Left cardiac atrium (tissue), 4 donors: ENCODE measurements around the gene MDGA2. TPM values are rescaled to one million over a fixed set of nuclear protein-coding genes. Genes with fewer than 3 reads are reported as not detected.
"Not testable (repeated sequence)": the region's sequence is repeated elsewhere in the genome, so short reads cannot be mapped to it uniquely, and the experiment has no call there.

ENCODE experiments used
- ATAC-seq, 2 donors: fragments of 200-7000 bp; cut with Tn5 transposase; one replicate each; pipeline ENCODE4 v1.9.1; 2020; ENCODE audit warnings: mild to moderate bottlenecking in 2 of 2, moderate library complexity in 2 of 2
- DNase-seq: peaks from one replicate; pipeline ENCODE4 v3.0.0-alpha.2; 2020
- intact Hi-C, 2 donors: fragments of 100-400 bp; cut with DNase I; formaldehyde crosslinking; loops; one replicate each; pipeline versions ENCODE4 v1.14.1 to v1.15.1; 2022 to 2023
- total RNA-seq, 2 donors: library from RNA; stranded (reverse); fragmentation: NEBNext Ultra II Directional; extraction: Animal tissue kit (Norgen Biotek cat#: 25700); gene quantifications; one replicate each; pipeline ENCODE4 v1.2.1, GENCODE V29; 2021
- donor health status: DM: no; HTN: yes; CAD: no.
- donor health status: DM: no; HTN: yes; CAD: no; lungs with severe emphysema.
- donor health status: DM: yes; HTN: yes; CAD: no.
- donor health status: Dilated cardiomyopathy.

MDGA2 gene
- total RNA-seq, 2 donors from 2014 or later: 0.09 TPM; not detected in 1

DNA sequence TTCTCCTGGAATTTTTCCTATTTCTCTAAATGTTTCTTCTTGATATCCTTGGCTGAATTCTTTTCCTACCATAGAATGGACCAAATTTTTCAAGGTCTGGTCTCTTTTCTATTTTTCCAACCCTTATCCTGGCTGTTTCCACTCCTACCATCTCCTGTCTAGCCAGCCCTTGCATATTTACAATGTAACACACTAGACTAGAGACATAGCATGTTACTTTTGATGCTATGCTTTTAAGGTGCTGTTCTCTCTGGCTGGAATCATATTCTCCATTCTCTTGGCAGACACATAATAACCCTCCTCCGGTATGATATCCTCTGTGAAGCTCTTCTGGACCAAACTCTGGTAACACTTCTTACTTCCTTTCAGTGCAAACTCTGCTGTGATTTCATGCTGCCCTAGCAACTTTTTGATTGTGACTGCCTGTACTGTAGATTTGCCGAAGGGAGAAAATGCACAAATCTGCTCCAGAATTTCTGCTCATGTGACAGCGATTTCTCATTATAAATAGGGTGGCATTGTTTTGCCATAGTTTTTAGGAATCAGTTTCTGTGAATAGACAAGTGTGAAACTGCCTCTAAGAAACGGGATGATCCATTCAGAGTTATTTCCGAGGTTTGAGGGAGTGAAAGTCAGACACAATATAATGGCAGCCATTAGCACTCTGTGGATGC, 284.4 kb downstream of the MDGA2 start:
- DNase-seq (no peak), ATAC-seq (no peak)
- intact Hi-C loops: no loop called here

DNA sequence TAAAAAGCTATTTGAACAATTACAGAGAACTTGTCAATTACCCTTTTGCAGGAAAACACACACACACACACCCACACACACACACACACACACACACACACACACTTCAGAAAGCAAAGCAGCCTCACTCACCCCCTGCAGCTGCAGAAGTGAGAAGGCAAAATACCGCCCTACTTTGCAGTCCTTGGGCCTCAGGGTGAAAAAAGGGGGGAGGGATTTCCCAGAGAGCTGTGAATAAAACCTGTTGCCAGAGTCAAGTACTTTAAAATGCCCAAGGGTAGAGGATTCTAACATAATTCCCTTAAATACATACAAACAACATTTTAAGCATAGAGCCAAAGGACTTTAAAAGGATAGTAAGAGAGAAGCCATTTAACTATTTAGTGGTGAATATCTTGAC, 285.9 kb downstream of the MDGA2 start:
- intact Hi-C loops: no loop called here
- no peak for ATAC-seq

DNA sequence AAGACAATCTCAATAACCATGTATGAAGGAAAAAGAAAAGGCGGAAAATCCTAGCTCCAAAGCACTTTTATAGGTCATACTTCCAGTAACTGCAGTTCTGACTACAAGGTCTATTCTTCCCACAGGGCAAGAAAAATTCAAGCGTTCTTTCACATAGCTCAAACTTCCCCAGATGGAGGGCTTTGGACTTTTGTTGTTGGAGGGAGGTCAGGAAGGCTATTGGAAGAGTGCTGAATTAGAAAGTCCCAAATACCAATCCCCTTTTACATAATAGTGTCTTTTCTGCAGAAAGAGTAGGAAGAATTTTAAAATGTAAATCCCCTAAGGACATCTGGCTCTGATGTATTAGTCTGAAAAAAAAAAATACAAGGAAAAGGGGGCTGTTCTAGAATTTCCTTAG, 309.4 kb downstream of the MDGA2 start:
- intact Hi-C loops: no loop called here
- ATAC-seq: no peak
- DNase-seq: no peak

More for the DNA sequence above, 285.9 kb downstream of the MDGA2 start:
- DNase-seq: no peak

DNA sequence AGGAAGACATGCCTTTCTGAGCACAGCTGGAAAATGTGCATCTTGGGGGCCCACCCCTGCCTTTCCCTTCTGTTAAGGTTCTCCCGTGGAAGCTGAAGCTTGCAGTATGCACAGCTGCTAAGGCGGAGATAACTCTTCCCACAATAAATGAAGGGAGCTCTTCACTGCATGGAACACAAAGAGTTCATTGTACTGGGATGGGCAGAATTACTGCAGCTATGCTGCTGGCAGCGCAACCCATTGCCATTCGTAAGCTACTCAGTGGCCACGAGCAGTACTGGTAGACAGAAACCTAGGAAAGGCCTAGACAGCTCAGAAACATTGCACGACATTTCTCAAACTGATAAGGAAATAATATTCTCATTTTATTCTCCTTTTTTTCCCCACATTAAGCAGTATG, 310.2 kb downstream of the MDGA2 start:
- intact Hi-C loops: no loop called here
- DNase-seq (no peak), ATAC-seq (no peak)

DNA sequence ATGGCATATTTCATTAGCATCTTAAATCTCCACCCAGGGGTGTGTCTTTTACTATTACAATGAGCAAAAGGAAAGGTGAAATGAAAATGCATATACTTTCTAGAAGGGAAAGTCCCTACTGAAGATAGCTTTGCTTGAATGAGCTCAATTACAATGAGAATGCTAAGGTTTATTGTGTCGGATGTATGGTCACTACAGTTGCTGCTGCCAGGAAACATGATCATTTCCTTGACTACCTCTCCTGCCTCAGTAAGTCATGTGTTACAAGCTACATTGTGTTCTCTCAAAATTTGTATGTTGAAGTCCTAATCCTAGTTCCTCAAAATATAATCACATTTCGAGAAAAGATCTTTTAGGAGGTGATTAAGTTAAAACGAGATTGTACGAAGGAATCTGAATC, 322.2 kb downstream of the MDGA2 start:
- DNase-seq (no peak), ATAC-seq (no peak)
- intact Hi-C loops: no loop called here

DNA sequence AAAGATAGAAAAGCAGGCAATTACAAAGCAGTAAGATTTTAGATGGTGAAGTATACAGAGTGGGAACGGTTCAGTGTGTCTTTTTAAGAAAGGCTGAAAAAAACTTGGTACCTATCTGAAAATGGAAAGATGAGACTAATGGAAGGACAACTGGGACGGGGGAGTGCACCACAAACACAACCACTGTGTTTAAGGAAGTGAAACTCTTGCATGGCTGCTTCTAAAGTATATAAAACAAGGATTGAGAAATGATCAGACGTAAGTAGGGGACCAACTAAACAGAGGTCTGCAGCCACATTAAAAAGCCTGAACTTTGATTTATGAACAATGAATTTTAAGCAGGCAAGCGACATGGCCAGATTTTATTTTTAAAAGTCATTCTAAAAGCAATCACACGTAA, 328.6 kb downstream of the MDGA2 start:
- intact Hi-C loops: no loop called here
- DNase-seq: no peak
- no peak for ATAC-seq

DNA sequence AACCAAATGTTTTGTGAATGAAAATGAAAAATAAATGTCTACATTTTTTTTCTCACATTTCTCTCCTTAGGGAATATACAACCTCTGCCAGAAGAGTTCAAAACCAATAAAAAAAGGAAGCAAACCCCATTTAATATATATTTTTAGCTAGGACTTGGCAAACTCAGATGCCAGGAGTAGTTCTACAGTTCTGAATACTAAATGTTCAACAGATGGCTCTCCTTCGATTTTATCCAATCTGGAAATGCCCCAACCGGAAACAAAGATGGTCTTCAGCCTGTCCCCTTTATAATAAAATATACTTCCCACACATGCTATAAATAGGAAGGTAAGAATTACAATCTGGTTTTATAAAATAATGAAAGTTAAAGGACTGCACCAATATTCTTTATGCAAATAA, 330.4 kb downstream of the MDGA2 start:
- DNase-seq: no peak
- intact Hi-C loops: no loop called here
- ATAC-seq: no peak

DNA sequence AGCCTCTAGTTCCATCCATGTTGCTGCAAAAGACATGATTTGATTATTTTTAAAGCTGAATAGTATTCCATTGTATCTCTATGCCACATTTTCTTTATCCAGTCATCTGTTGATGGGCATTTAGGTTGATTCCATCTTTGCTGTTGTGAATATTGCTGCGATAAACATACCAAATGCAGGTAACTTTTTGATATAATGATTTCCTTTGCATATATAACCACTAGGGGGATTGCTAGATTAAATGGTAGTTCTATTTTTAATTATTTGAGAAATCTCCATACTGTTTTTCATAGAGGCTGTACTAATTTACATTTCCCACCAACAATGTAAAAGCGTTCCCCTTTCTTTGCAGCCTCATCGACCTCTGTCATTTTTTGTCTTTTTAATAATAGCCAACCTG, 342.5 kb downstream of the MDGA2 start:
- ATAC-seq (no peak), DNase-seq (no peak)
- intact Hi-C loops: no loop called here

DNA sequence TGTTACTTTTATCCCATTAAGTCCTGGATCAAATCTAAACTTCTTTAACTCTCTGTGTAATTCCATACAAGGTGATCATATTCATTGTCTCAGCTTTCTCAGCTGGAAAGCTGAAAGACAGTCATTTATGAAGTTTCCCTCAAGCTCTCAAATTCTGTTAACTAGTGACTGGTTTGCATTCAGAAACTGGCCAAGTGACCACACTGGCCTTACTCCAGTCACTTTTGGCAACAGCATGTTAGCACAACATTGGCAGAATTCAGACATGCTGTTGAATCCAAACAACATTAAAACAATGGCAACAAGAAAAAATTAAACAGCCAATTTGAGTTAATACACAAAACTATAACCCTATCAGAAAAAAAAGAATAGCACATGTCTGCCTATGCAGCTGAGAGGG, 343.3 kb downstream of the MDGA2 start:
- DNase-seq (no peak), ATAC-seq (no peak)

DNA sequence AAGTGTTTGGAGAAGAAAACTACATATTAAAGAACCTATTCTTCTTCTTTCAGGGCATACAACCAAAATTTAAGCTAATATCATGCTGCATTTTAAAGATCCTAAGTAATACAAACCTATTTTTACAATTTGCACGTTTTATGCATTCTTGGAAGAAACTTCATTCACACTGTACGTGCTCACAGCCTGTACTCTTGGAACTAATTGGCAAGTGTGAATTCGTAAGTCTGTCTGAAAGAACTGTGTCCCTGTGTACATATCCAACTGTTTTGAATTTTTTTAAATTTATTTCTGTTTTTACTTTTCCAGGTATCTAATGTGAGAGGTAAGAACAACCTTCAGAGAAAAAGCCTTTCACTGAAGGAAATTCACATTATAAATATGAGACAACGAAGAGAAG, 347.0 kb downstream of the MDGA2 start:
- no peak for DNase-seq
- intact Hi-C loops: no loop called here
- ATAC-seq: no peak

More for the DNA sequence above, 343.3 kb downstream of the MDGA2 start:
- intact Hi-C loops: no loop called here

DNA sequence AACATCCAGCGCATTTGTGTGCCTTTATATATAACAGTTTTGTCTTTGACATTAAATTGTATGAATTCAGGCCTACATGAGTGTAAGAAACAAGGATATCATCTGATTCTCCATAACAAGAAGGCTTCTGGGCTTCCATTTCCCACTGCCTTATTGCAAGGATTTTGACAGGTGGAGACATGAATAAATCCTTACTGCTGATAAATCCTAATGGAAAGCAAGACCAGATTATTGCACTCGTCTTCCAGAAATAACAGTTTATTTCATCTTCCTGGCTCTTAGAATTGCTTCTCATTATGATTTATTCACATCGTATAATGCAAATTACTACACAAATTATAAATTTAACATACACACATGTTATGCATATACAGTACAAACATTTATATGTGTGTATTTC, 348.1 kb downstream of the MDGA2 start:
- ATAC-seq: no peak
- DNase-seq: no peak
- intact Hi-C loops: no loop called here

DNA sequence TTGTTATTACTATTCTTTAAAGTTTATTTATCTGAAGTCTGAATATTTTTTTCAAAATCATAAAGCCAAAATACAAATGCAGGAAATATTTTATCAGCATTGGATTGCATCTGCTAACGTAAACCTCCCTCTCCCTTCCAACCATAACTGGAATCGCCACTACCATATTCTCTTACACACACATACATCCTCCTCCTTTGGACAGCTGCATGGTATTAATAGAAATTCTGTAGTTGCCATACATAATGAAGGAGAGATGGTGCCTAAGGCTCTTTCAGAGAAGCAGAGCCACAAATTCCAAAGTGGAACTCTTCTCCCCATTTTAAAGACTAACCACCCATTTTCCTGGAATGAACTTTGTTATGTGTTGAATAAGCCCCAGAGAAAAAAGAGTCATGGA, 352.7 kb downstream of the MDGA2 start:
- ATAC-seq: no peak
- no peak for DNase-seq
- intact Hi-C loops: no loop called here

DNA sequence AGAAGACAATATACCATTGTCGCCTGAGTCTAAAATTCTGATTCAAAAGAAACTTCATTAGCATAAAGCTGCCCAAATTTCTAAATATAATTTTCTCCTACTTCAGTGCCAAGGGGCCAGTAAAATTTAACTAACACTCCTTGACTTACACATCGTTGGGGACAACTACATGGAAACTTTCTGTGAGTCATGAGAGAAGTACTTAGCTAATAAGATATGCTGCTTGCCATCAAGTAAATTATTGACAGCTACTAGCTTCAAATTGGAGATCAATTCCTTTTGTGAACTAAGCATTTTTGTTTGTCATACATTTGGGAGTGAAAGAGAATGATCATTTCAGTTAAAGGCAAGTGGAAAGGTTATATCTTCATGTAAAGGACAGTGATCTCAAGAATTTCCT, 373.3 kb downstream of the MDGA2 start:
- intact Hi-C loops: no loop called here
- DNase-seq: no peak
- no peak for ATAC-seq

DNA sequence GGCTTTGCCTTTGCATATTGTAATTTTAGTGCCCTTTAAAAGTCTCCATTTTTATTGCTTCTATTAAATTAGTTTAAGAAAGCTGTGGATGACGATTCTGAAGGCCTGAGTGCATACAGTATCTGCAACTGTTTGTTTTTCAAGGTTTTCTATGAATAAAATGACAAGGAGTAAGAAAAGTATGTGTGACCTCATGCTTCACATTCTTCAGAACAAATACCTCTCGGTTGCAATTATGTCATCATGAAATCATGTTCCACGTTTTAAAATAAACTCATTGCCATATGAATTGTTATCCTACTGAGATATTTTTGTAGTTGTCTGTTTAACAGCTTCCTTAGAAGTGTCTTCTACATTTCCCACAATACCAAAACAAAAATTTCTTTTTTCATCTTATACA, 374.6 kb downstream of the MDGA2 start:
- DNase-seq (no peak), ATAC-seq (no peak)
- intact Hi-C loops: no loop called here

DNA sequence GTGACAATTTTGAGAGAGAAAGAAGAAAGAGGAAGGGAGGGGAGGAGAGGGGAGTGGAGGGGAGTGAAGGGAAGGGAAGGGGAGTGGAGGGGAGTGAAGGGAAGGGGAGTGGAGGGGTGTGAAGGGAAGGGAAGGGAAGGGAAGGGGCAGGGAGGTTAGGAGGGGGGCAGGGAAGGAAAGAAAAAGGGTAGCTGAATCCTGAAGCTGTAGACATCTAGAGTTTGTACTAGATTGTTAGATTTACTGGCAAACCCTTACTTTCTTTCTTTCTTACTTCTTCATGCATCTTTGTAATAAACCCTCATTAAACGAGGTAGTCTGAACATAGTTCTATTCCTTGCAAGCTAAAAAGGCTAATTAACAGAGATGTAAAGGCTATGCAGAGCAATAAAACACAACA, 378.0 kb downstream of the MDGA2 start:
- intact Hi-C loops: no loop called here
- ATAC-seq (no peak), DNase-seq (no peak)

DNA sequence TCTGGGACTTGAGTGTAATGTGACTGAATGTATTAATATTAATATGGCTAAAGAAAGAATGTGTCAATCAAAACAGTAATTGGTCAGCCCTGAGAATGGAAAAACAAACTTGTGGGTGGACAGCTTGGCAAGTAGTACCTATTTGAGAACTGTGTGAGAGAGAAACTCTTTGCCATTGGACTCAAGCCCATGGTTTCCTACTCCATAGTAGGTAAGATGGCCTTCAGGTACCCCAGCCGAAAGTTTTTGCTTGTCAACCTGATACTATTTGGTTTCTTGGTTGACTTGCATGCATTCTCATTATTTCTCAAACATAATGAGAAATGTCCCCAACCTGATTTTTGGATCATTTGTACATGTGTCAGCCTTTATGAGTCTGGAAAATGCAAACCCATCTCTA, 391.1 kb downstream of the MDGA2 start:
- ATAC-seq (no peak), DNase-seq (no peak)
- intact Hi-C loops: no loop called here

DNA sequence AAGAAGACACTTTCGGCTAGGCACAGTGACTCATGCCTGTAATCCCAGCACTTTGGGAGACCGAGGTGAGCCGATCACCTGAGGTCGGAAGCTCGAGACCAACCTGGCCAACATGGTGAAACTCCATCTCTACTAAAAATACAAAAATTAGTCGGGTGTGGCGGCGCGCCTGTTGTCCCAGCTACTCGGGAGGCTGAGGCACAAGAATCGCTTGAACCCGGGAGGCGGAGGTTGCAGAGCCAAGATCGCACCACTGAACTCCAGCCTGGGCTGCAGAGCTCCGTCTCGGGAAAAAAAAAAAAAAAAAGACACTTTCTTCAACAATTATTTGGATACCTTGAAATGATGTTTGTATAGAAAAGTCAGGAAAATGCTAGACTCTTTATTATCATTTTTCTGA, 393.6 kb downstream of the MDGA2 start:
- DNase-seq, intact Hi-C loops, ATAC-seq: not testable (repeated sequence)

DNA sequence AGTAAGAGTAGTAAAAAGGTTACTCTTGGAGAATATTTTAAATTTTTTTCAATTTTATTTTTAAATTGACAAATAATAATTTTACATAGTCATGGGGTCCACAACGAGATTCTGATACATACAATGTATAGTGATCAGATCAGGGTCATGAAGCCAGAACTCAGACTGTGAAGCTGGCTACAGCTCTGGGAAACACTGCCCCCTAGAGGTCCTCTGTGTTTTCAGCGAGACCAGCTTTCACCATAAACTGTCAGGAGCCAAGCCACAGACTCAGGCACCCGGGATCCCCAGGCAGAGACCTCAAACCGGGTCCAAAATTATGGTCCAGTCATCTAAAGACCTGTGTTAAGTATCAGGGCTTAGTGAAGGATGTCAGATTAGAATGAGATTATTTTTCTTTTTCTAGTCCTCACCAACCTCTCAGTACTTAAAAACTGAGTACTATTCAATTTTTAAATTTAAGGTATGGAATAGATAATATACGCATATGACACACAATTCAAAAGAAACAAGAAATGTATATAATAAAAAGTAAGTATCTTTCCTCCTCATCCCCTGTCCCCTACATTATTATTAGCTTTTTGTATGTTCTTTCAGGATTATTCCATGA, 397.1 kb downstream of the MDGA2 start:
- DNase-seq: peak; percentile 23
- intact Hi-C loops: no loop called here
- peak in 1 of 2 donors; percentile 41 for ATAC-seq

DNA sequence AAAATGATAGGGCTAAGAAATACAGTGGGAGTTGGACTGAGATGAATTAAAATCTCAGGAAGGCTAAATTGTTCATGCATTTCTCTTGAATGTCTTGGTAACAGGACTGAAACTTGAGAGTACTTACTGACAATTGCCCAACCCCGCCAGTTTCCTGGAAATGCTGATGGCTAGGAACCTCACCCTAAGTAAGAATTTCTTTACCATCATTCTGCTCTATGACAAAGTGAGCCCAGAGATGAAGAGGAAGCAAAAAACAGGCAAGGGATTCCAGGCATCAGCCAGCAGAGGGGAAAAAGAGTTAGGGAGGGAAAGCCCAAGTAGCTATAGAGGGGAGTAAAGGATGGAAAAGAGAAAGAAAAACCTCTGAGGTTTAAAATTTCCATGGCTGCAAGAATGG, 397.7 kb downstream of the MDGA2 start:
- no peak for ATAC-seq
- DNase-seq: no peak
- intact Hi-C loops: no loop called here

DNA sequence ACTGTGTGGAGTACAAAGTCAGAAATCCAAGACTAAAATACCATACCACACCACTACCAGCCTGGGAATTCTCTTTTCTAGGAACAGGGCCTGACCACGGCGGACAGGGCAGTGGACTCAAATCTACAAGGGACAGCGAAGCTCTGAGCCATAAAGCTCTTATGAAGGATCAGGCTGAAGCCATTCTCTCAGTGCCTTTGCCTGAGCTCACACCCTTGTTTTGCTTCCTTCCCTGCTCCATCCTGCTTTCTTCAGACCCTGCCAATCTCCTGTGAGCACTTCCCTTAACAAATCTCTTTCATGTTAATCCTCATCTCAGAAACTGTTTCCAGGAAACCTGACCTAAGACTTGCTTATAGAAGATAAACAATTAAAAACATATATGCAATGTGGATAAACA, 398.5 kb downstream of the MDGA2 start:
- DNase-seq (no peak), ATAC-seq (no peak)
- intact Hi-C loops: no loop called here

DNA sequence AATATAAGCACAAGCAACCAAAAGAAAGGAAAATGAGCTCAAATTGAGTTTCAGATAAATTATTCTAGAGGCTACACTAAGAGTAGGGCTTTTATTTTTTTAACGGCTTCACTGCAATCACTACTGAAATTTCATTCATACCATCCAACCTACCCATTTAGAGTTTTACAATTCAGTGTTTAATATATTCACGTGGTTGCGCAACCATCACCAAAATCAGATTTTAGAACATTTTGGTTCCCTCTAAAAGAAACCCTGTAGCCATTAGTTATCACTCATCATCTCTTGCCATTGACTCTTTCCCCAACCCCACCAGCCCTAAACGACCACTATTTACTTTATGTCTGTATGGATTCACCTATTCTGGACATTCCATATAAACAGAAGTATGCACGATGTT, 401.5 kb downstream of the MDGA2 start:
- no peak for DNase-seq
- ATAC-seq: no peak
- intact Hi-C loops: no loop called here
